C4-2B (cell line): ENCODE measurements around the gene SLC14A1.
A peak's percentile ranks its signal among the peaks of the same experiment; 100 is the strongest.

ENCODE experiments used
- H3K27ac ChIP-seq: fragments of 450-650 bp; 2 replicates; pipeline ENCODE4 v1.5.1; 2017
- ZFX ChIP-seq: fragments of 450-650 bp; IDR thresholded peaks from 2 replicates; pipeline ENCODE4 v1.6.1; 2017
- TF ChIP-seq, protein P1 (sequence below): fragments of 450-650 bp; conservative IDR thresholded peaks from 2 replicates; pipeline ENCODE4 v1.5.1; 2017; ENCODE audit warnings: mild to moderate bottlenecking

SLC14A1 gene

DNA sequence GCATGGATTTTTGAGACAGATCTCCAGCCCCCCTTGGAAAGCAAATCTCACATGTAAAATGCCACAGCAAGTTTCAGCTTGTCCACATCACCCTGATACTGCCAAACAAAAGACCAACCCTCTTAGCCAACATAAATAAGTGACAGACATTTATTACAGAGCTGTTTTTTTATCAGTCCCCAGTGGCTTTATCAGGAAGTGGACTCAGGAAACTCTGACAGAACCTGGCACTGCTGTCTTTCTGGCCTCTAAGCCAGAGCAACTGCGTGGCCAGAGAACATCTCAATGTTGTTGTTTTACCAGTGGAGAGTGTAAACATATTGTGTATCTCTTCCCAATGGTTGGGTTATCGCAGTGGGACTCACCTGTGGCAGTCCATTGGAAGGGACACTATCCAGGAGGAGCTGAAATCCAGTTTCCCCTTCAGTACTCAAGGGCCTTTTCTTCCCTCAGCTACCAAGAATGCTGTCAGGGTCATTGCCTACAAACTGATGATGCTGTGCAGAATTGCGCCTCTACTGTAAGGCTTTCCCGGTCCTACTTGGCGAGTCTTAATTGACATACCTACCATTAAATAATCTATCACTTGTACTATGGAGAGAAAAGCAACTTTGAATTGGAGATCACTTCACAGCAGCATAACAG is 22.0 kb downstream of the SLC14A1 start:
- TF ChIP-seq, protein P1, sequence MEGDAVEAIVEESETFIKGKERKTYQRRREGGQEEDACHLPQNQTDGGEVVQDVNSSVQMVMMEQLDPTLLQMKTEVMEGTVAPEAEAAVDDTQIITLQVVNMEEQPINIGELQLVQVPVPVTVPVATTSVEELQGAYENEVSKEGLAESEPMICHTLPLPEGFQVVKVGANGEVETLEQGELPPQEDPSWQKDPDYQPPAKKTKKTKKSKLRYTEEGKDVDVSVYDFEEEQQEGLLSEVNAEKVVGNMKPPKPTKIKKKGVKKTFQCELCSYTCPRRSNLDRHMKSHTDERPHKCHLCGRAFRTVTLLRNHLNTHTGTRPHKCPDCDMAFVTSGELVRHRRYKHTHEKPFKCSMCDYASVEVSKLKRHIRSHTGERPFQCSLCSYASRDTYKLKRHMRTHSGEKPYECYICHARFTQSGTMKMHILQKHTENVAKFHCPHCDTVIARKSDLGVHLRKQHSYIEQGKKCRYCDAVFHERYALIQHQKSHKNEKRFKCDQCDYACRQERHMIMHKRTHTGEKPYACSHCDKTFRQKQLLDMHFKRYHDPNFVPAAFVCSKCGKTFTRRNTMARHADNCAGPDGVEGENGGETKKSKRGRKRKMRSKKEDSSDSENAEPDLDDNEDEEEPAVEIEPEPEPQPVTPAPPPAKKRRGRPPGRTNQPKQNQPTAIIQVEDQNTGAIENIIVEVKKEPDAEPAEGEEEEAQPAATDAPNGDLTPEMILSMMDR = no peak; the same call in 1 of the 2 replicates
- no peak for TF ChIP-seq ZFX
- peak overlapping the region; percentile 71; the same call in 1 of the 2 replicates for H3K27ac ChIP-seq

DNA sequence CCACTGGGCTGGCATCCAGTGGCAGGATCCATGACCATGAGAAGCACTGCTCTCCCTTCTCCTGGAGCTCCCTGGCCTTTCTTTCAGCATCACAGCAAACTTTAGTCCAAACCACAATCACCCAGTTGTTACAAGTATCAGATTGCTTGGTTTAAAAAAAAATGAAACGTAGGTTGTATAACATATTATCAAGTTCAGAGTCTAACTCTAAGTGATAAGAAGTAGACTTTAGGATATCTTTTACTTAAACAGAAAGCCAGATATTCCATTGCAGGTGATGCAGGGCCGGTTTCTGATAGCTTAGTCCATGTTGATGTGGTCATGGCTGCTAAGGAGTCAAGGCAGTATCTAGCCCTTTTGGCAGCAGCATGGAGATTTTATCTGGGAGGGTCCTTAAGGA is 24.5 kb downstream of the SLC14A1 start:
- H3K27ac ChIP-seq = no peak overlapping the region; the same call in 1 of the 2 replicates
- TF ChIP-seq ZFX = no peak
- TF ChIP-seq, protein P1 = no peak

DNA sequence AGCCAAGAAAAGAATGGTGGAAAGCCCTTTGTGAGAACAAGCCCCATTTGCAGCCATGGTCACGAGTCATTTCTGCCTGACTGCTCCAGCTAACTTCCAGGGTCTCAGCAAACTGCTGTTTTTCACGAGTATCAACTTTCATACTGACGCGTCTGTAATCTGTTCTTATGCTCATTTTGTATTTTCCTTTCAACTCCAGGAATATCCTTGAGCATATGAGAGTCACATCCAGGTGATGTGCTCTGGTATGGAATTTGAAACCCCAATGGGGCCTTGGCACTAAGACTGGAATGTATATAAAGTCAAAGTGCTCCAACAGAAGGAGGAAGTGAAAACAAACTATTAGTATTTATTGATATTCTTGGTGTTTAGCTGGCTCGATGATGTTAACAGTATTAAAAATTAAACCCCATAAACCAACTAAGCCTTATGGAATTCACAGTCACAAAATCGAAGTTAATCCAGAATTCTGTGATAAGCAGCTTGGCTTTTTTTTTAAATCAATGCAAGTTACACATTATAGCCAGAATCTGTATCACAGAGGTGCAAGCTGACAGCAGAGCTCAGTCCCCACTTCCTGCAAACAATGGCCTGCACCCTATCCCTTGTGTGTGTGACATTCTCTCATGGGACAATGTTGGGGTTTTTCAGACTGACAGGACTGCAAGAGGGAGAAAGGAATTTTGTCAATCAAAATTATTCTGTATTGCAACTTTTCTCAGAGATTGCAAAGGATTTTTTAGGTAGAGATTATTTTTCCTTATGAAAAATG is 26.1 kb downstream of the SLC14A1 start:
- no peak overlapping the region for H3K27ac ChIP-seq
- TF ChIP-seq ZFX = no peak
- TF ChIP-seq, protein P1 = no peak

DNA sequence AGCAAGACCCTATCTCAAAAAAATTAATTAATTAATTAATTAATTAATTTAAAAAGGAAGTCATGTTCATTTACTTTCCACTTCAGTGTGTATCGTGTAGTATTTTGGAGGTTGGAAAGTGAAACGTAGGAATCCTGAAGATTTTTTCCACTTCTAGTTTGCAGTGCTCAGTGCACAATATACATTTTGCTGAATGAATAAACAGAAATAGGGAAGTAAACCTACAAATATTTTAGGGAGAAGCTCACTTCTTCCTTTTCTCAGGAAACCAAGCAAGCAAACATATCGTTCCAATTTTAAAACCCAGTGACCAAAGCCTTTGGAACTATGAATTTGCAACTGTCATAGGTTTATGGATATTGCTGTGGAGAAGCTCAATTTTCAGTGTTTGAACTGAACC is 27.8 kb downstream of the SLC14A1 start:
- TF ChIP-seq, protein P1 = no peak
- no peak for TF ChIP-seq ZFX
- H3K27ac ChIP-seq = no peak overlapping the region

DNA sequence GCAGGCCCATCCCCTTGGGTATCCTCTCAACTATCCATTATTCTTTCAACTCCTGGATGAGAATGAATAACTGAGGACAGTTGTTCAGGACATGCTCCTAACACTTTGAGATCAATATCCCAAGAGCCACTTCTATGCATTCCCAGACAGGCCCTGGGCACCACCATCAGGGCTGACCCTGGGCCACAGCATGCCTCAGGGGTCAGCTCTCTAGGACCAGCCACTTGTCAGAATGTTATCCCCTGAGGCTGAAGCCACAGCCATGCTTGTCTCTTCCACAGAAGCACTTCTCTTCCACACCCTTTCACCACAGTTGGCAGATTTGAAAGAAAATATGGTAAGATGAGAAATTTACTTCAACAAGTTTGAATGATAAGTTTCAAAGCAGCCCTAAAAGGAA is 28.7 kb downstream of the SLC14A1 start:
- TF ChIP-seq, protein P1 = no peak
- TF ChIP-seq ZFX = no peak
- H3K27ac ChIP-seq = no peak overlapping the region

DNA sequence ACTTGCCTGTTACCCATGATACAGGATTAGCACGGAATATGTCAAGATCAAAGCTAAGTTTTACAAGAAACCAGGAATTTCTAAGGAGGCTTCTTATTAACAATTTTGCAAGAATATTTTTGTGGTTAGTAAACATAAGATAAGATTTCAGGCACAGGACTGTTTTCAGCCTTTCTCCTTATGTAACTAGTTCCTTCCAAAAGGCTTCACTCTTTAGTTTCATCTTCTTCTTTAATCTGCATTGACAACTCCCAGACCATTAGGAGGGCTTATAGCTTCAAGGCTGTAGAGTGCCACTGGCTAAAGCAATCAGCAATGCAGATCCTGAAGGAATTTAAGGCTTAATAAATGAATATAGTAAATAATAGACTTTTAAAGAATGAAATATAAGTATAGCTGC is 29.3 kb downstream of the SLC14A1 start:
- TF ChIP-seq, protein P1 = no peak
- TF ChIP-seq ZFX = no peak

DNA sequence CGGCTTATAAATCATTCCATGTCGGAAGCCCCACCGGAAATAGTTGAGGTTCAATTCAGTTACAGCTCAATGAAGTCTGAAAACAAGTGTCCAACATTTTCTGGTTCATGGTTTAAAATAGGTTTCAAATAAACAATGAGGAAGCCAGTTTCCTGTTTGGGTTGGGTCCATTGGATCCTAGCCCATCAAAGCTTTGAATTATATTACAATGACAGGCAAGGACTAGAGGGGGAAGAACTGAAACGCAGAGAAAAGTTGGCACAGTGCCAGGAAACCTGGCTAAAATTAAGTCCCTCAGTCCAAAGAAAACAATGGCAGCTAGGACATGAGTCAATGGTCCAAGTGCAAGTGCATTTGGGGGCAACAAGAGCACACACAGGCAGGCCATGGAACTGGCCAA is 32.0 kb downstream of the SLC14A1 start:
- no peak overlapping the region for H3K27ac ChIP-seq
- TF ChIP-seq ZFX = no peak
- TF ChIP-seq, protein P1 = no peak

More for the DNA sequence above, 29.3 kb downstream of the SLC14A1 start:
- H3K27ac ChIP-seq = no peak overlapping the region
